Naive thymus-derived CD4-positive, alpha-beta T cell (primary cell): ENCODE measurements around the gene UBXN1. TPM values are rescaled to one million over a fixed set of nuclear protein-coding genes. Genes with fewer than 3 reads are reported as not detected.

Experiments
- ATAC-seq: fragments of 150-1000 bp; cut with Tn5 transposase; 2 replicates; pipeline ENCODE4 v1.10.0; 2021; ENCODE audit warnings: mild to moderate bottlenecking, moderate library complexity
- CTCF ChIA-PET: fragments of 350-600 bp; sonication (Branson Sonifier 250); formaldehyde crosslinking; loops from one replicate; lab custom pipeline; 2021; ENCODE audit warnings: antibody characterized with exemption; lab: Charles Lee
- POLR2A ChIA-PET: fragments of 350-600 bp; sonication (Branson Sonifier 250); formaldehyde crosslinking; loops from one replicate; lab custom pipeline; 2021; ENCODE audit warnings: antibody characterized with exemption, inconsistent platforms; lab: Charles Lee
- DNase-seq, 9 donors: peaks; one replicate each; pipeline versions ENCODE4 v3.0.0 to v3.0.0-alpha.2; 2020 to 2022; ENCODE audit warnings: mixed read lengths in 1 of 9
- H3K27ac ChIP-seq: one replicate; pipeline ENCODE4 v1.7.0; 2013; ENCODE audit warnings: mild to moderate bottlenecking, low read depth, low read length, moderate library complexity
- H3K27me3 ChIP-seq, 2 donors: one replicate each; pipeline ENCODE4 v1.7.0; 2013; ENCODE audit warnings: low read length in 2 of 2, mild to moderate bottlenecking in 2 of 2, moderate library complexity in 2 of 2; ENCODE audit not compliant: control insufficient read depth in 2 of 2, insufficient read depth in 2 of 2
- H3K36me3 ChIP-seq, 3 experiments: 1 replicate in 2 of 3; 2 replicates in 1 of 3; pipeline ENCODE4 v1.7.0; 2013; ENCODE audit warnings: low read length in 3 of 3, mild to moderate bottlenecking in 3 of 3, moderate library complexity in 1 of 3; ENCODE audit not compliant: insufficient read depth in 3 of 3, control insufficient read depth in 2 of 3
- H3K4me1 ChIP-seq, 2 donors: one replicate each; pipeline ENCODE4 v1.7.0; 2013; ENCODE audit warnings: low read length in 2 of 2, mild to moderate bottlenecking in 2 of 2, moderate library complexity in 1 of 2; ENCODE audit not compliant: control insufficient read depth in 2 of 2, insufficient read depth in 2 of 2
- H3K4me3 ChIP-seq: 2 replicates; pipeline ENCODE4 v1.7.0; 2013; ENCODE audit warnings: mild to moderate bottlenecking, low read length
- H3K9me3 ChIP-seq, 3 experiments: 1 replicate in 2 of 3; 2 replicates in 1 of 3; pipeline ENCODE4 v1.7.0; 2013; ENCODE audit warnings: low read length in 3 of 3; ENCODE audit not compliant: control insufficient read depth in 2 of 3
- H3K27ac Mint-ChIP-seq, 9 donors: one replicate each; pipeline ENCODE4 v1.8.0; 2020 to 2022; ENCODE audit warnings: mixed read lengths in 9 of 9, mild to moderate bottlenecking in 8 of 9, moderate library complexity in 5 of 9, inconsistent platforms in 2 of 9
- H3K27me3 Mint-ChIP-seq, 5 donors: one replicate each; pipeline ENCODE4 v1.8.0; 2021 to 2022; ENCODE audit warnings: mixed read lengths in 5 of 5, mild to moderate bottlenecking in 1 of 5
- H3K36me3 Mint-ChIP-seq, 5 donors: one replicate each; pipeline ENCODE4 v1.8.0; 2020 to 2022; ENCODE audit warnings: mixed read lengths in 5 of 5, mild to moderate bottlenecking in 3 of 5, inconsistent platforms in 1 of 5
- H3K4me1 Mint-ChIP-seq, 7 donors: one replicate each; pipeline ENCODE4 v1.8.0; 2020 to 2022; ENCODE audit warnings: mixed read lengths in 7 of 7, mild to moderate bottlenecking in 3 of 7, inconsistent platforms in 1 of 7
- H3K4me3 Mint-ChIP-seq, 10 donors: one replicate each; pipeline ENCODE4 v1.8.0; 2020 to 2022; ENCODE audit warnings: mild to moderate bottlenecking in 10 of 10, mixed read lengths in 10 of 10, moderate library complexity in 6 of 10, inconsistent platforms in 2 of 10
- H3K9me3 Mint-ChIP-seq, 11 donors: one replicate each; pipeline ENCODE4 v1.8.0; 2020 to 2022; ENCODE audit warnings: mixed read lengths in 11 of 11, mild to moderate bottlenecking in 4 of 11, inconsistent platforms in 1 of 11, moderate library complexity in 1 of 11
- intact Hi-C, 2 donors: fragments of 100-400 bp; cut with micrococcal nuclease; formaldehyde crosslinking; loops; one replicate each; pipeline ENCODE4 v1.15.1; 2023
- polyA plus RNA-seq, 2 donors: library from polyadenylated mRNA; unstranded; fragments of 300-500 nt; fragmentation: Illumina TruSeq; gene quantifications; one replicate each; pipeline ENCODE4 v1.2.3, GENCODE V29; 2021
- total RNA-seq, 6 experiments: library from RNA in 5 of 6; stranded (reverse) in 5 of 6; gene quantifications; 1 replicate in 5 of 6; 2 replicates in 1 of 6; pipeline ENCODE4 v1.2.3 and lab custom pipeline; 2021 to 2026

The UBXN1 gene
- total and polyA plus RNA-seq, 7 experiments from 2014 or later = 114 to 256 (median 212) TPM

- POLR2A ChIA-PET = interaction anchor here (0.5 to 13.6 kb wide), 36 partner anchors 7 to 313 kb away, joined by 3 to 347 read pairs (median 7); partner anchors contain the start of genes C11orf98, CSKMT, EEF1G and GANAB
- Mint-ChIP-seq H3K9me3 (peaks cover 0 to 4% (median 0%) of the 10 kb centered on the region in 11 donors), H3K36me3 (peaks cover 0 to 27% (median 8%) of the 10 kb centered on the region in 5 donors), H3K27me3 (no peaks in the 10 kb centered on the region), H3K4me3 (peak overlapping the region; percentile 92 to 99 (median 96)), H3K27ac (peak overlapping the region; percentile 94 to 99 (median 97)), H3K4me1 (peaks cover 17 to 63% (median 58%) of the 10 kb centered on the region in 7 donors)
- ATAC-seq = no peak
- CTCF ChIA-PET = interaction anchor here (1.3 to 1.4 kb wide), 3 partner anchors 19 to 116 kb away, joined by 3 to 6 read pairs (median 4); partner anchors contain the start of genes C11orf98, HNRNPUL2 and TUT1
- intact Hi-C loops = loop anchor here in 1 of 2 donors (5.0 kb wide), 1 partner anchor 964 kb away; the partner anchor contains the start of gene ATL3
- Histone ChIP-seq H3K4me1 (peaks cover 41 to 57% of the 10 kb centered on the region in 2 donors), H3K27ac (peak overlapping the region; percentile 84), H3K36me3 (peaks cover 0 to 10% (median 0%) of the 10 kb centered on the region in 3 experiments), H3K9me3 (no peaks in the 10 kb centered on the region), H3K27me3 (no peaks in the 10 kb centered on the region), H3K4me3 (peak overlapping the region; percentile 77)
- DNase-seq = no peak
Observed at GRCh38 chr11:62708392-62708791, 29.5 kb upstream of the UBXN1 start.

- peaks cover 0 to 27% (median 8%) of the 10 kb centered on the region in 5 donors for H3K36me3 Mint-ChIP-seq
- ChIA-PET POLR2A (interaction anchor here (0.6 to 13.6 kb wide), 21 partner anchors 16 to 1492 kb away, joined by 3 to 347 read pairs (median 8); partner anchors contain the start of genes C11orf98, CSKMT, EEF1G and EML3), CTCF (interaction anchor here (1.0 to 2.5 kb wide), 3 partner anchors 26 to 115 kb away, joined by 4 to 10 read pairs (median 4); partner anchors contain the start of gene TUT1)
- Histone ChIP-seq H3K36me3 (peaks cover 0 to 5% (median 0%) of the 10 kb centered on the region in 3 experiments), H3K4me3 (peak within 1 kb of the TSS; percentile 77), H3K27ac (peak within 1 kb of the TSS; percentile 84), H3K9me3 (no peaks in the 10 kb centered on the region), H3K27me3 (no peaks in the 10 kb centered on the region), H3K4me1 (peaks cover 41 to 46% of the 10 kb centered on the region in 2 donors)
- H3K9me3 Mint-ChIP-seq = peaks cover 0 to 4% (median 0%) of the 10 kb centered on the region in 11 donors
- ATAC-seq (no peak), DNase-seq (no peak)
- intact Hi-C loops = loop anchor here (2.0 to 5.0 kb wide), 2 partner anchors 53 to 965 kb away; partner anchors contain the start of genes ATL3 (in 1 of the 2) and POLR2G (in 1 of the 2)
- peaks cover 17 to 53% (median 48%) of the 10 kb centered on the region in 7 donors for H3K4me1 Mint-ChIP-seq
- H3K4me3 Mint-ChIP-seq = peak within 1 kb of the TSS; percentile 92 to 99 (median 96)
- H3K27me3 Mint-ChIP-seq = no peaks in the 10 kb centered on the region
- H3K27ac Mint-ChIP-seq = peak within 1 kb of the TSS; percentile 94 to 99 (median 97)
Observed at GRCh38 chr11:62707277-62707861, 28.5 kb upstream of the UBXN1 start, which contains the start of the genes BSCL2 and GNG3. BSCL2 (minus strand) TSS chr11:62707424; CDS start chr11:62707195, 229 bp downstream. GNG3 (plus strand) TSS chr11:62707676; CDS start chr11:62708296, 620 bp downstream.

GRCh38 chr11:62706850-62707247, 28.0 kb upstream of the UBXN1 start:
- ChIA-PET POLR2A (interaction anchor here (0.6 to 13.6 kb wide), 21 partner anchors 16 to 1493 kb away, joined by 3 to 347 read pairs (median 9); partner anchors contain the start of genes C11orf98, CSKMT, EEF1G and EML3), CTCF (interaction anchor here (2.5 kb wide), 1 partner anchor 115 kb away, joined by 10 read pairs; the partner anchor contains the start of gene TUT1)
- H3K4me1 ChIP-seq = peaks cover 41 to 46% of the 10 kb centered on the region in 2 donors
- DNase-seq (no peak), ATAC-seq (no peak)
- peaks cover 0 to 25% (median 5%) of the 10 kb centered on the region in 5 donors for H3K36me3 Mint-ChIP-seq
- H3K36me3 ChIP-seq = peaks cover 0 to 5% (median 0%) of the 10 kb centered on the region in 3 experiments
- no peaks in the 10 kb centered on the region for H3K9me3 ChIP-seq
- intact Hi-C loops = loop anchor here (1.0 to 5.0 kb wide), 3 partner anchors 54 to 965 kb away; partner anchors contain the start of genes ATL3 (in 1 of the 2), EML3 (in 1 of the 2) and POLR2G (in 1 of the 2)
- peak overlapping the region; percentile 74 for H3K4me3 ChIP-seq
- H3K27me3 ChIP-seq = no peaks in the 10 kb centered on the region
- H3K4me3 Mint-ChIP-seq = peak overlapping the region; percentile 59 to 97 (median 86)
- H3K27ac Mint-ChIP-seq = peak overlapping the region; percentile 66 to 99 (median 80)
- H3K27ac ChIP-seq = peak overlapping the region; percentile 73
- H3K9me3 Mint-ChIP-seq = peaks cover 0 to 4% (median 0%) of the 10 kb centered on the region in 11 donors
- no peaks in the 10 kb centered on the region for H3K27me3 Mint-ChIP-seq
- H3K4me1 Mint-ChIP-seq = peaks cover 17 to 49% (median 44%) of the 10 kb centered on the region in 7 donors

DNA sequence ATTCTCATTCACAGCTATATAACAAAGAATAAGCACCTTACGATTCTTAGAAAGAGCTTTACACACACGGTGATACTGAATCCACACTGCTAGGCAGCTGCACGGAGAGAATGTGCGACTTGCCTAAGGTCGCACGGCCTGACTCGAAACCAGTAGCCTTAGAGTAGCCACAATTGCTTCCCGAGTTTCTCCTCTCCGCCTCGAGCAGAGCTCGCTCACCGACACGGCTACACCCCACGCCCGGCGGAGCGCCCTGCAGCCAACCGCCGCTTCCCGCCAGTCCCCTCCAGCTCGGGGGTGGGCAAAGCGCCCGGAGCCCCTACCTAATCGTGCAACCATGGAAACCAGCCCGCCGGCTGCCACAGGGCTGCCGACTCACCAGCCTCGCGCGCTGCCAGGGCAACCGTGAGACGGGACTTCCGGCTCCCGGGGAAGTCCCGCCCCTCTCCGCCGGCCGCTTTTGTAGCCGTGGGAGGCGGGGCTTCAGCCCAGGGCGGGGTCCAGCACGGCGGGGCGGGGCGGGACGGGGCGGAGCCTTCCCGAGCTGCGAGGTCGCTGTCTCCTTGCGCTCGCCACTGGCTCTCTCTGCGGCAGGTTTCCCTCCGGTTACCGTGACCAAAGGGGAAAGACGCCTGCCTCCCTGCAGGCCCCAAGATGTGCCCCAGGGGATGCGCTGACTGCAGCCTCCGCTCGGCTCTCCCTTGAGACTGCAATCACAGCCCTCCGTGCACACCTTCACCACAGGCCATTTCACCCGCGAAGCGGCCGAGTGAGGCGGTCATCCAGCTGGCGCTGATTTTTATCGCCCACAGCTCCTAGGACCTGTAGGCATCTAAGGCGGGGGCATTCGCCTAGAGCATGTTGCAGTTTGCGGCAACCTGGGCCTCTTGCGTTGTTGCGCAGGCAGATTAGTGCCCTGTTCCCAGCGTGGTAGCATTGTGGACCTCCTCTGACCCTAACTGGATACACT, 27.3 kb upstream of the UBXN1 start:
- CTCF ChIA-PET = interaction anchor here (0.7 to 2.5 kb wide), 4 partner anchors 25 to 114 kb away, joined by 3 to 10 read pairs (median 4); partner anchors contain the start of gene TUT1
- Histone ChIP-seq H3K4me1 (peaks cover 41 to 46% of the 10 kb centered on the region in 2 donors), H3K36me3 (peaks cover 0 to 2% (median 0%) of the 10 kb centered on the region in 3 experiments)

DNA sequence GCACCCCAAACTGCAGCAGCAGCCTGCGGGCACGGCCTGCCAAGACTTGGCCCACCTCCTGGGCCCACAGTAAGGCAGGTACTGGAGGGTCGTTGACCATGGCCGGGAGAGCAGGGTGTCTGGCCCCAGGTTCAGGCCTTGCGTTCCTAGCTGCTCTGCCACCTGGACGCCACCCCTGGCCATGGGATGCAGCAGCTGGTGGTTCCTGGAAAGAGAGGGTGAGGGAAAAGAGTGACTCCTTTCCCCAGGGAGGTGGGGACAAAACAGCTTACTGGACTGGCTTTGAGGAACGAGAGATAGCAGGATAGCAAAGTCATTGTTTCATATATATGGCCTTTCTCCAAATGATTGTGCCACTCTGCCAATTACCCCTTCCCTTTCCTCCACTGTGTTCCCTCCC, 26.5 kb upstream of the UBXN1 start:
- ATAC-seq = no peak
- no peak for DNase-seq
- Mint-ChIP-seq H3K27ac (peak overlapping the region; percentile 69 to 90 (median 87)), H3K27me3 (no peaks in the 10 kb centered on the region), H3K9me3 (peaks cover 0 to 4% (median 0%) of the 10 kb centered on the region in 11 donors), H3K4me3 (peak overlapping the region; percentile 83 to 97 (median 90)), H3K36me3 (peaks cover 0 to 20% (median 5%) of the 10 kb centered on the region in 5 donors), H3K4me1 (peaks cover 17 to 49% (median 43%) of the 10 kb centered on the region in 7 donors)
- ChIA-PET CTCF (interaction anchor here (0.7 to 2.5 kb wide), 4 partner anchors 24 to 114 kb away, joined by 3 to 10 read pairs (median 4); partner anchors contain the start of gene TUT1), POLR2A (interaction anchor here (0.5 to 13.6 kb wide), 17 partner anchors 9 to 150 kb away, joined by 3 to 347 read pairs (median 8); partner anchors contain the start of genes C11orf98, CSKMT, EEF1G and HNRNPUL2)
- H3K4me3 ChIP-seq = peak overlapping the region; percentile 74
- H3K36me3 ChIP-seq = peaks cover 0 to 6% (median 0%) of the 10 kb centered on the region in 3 experiments
- H3K27ac ChIP-seq = peak overlapping the region; percentile 73
- no peaks in the 10 kb centered on the region for H3K27me3 ChIP-seq
- H3K4me1 ChIP-seq = peaks cover 38 to 44% of the 10 kb centered on the region in 2 donors
- H3K9me3 ChIP-seq = no peaks in the 10 kb centered on the region
- intact Hi-C loops = loop anchor here in 1 of 2 donors (5.0 kb wide), 1 partner anchor 967 kb away; the partner anchor contains the start of gene ATL3

More for the DNA sequence above, 27.3 kb upstream of the UBXN1 start:
- peaks cover 17 to 49% (median 44%) of the 10 kb centered on the region in 7 donors for H3K4me1 Mint-ChIP-seq
- peak overlapping the region; percentile 74 for H3K4me3 ChIP-seq
- H3K9me3 Mint-ChIP-seq = peaks cover 0 to 4% (median 0%) of the 10 kb centered on the region in 11 donors
- H3K27ac Mint-ChIP-seq = peak overlapping the region; percentile 69 to 92 (median 87)
- POLR2A ChIA-PET = interaction anchor here (0.6 to 13.6 kb wide), 21 partner anchors 10 to 151 kb away, joined by 3 to 347 read pairs (median 9); partner anchors contain the start of genes C11orf98, CSKMT, EEF1G and EML3
- ATAC-seq (peak; percentile 79), DNase-seq (peak; percentile 86 to 96 (median 90))
- H3K27me3 ChIP-seq = no peaks in the 10 kb centered on the region
- H3K36me3 Mint-ChIP-seq = peaks cover 0 to 23% (median 5%) of the 10 kb centered on the region in 5 donors
- peak overlapping the region; percentile 73 for H3K27ac ChIP-seq
- peak overlapping the region; percentile 83 to 97 (median 90) for H3K4me3 Mint-ChIP-seq
- no peaks in the 10 kb centered on the region for H3K9me3 ChIP-seq
- no peaks in the 10 kb centered on the region for H3K27me3 Mint-ChIP-seq
- intact Hi-C loops = loop anchor here (1.0 to 5.0 kb wide), 3 partner anchors 55 to 966 kb away; partner anchors contain the start of genes ATL3 (in 1 of the 2), EML3 (in 1 of the 2) and POLR2G (in 1 of the 2)
